HUES6 (cell line): ENCODE data around the gene ATL1.
A peak's percentile ranks its signal among the peaks of the same experiment; 100 is the strongest.

Source experiments
- H3K27ac ChIP-seq: 2 replicates; pipeline ENCODE4 v1.7.0; 2013; ENCODE audit warnings: low read depth, mild to moderate bottlenecking, low read length, inconsistent platforms
- H3K27me3 ChIP-seq: 2 replicates; pipeline ENCODE4 v1.6.1; 2013; ENCODE audit warnings: low read length; ENCODE audit not compliant: control insufficient read depth, insufficient read depth
- H3K36me3 ChIP-seq: 2 replicates; pipeline ENCODE4 v1.6.1; 2013; ENCODE audit warnings: low read length; ENCODE audit not compliant: control insufficient read depth, insufficient read depth
- H3K4me1 ChIP-seq: 2 replicates; pipeline ENCODE4 v1.6.1; 2013; ENCODE audit warnings: low read length; ENCODE audit not compliant: control insufficient read depth, insufficient read depth
- H3K4me3 ChIP-seq: 2 replicates; pipeline ENCODE4 v1.5.1; 2013; ENCODE audit warnings: low read depth, low read length
- H3K9ac ChIP-seq: one replicate; pipeline ENCODE4 v1.6.1; 2013; ENCODE audit warnings: mild to moderate bottlenecking, low read length
- H3K9me3 ChIP-seq: 2 replicates; pipeline ENCODE4 v1.6.1; 2013; ENCODE audit warnings: low read depth, low read length; ENCODE audit not compliant: control insufficient read depth, insufficient read depth

ATL1 gene

DNA sequence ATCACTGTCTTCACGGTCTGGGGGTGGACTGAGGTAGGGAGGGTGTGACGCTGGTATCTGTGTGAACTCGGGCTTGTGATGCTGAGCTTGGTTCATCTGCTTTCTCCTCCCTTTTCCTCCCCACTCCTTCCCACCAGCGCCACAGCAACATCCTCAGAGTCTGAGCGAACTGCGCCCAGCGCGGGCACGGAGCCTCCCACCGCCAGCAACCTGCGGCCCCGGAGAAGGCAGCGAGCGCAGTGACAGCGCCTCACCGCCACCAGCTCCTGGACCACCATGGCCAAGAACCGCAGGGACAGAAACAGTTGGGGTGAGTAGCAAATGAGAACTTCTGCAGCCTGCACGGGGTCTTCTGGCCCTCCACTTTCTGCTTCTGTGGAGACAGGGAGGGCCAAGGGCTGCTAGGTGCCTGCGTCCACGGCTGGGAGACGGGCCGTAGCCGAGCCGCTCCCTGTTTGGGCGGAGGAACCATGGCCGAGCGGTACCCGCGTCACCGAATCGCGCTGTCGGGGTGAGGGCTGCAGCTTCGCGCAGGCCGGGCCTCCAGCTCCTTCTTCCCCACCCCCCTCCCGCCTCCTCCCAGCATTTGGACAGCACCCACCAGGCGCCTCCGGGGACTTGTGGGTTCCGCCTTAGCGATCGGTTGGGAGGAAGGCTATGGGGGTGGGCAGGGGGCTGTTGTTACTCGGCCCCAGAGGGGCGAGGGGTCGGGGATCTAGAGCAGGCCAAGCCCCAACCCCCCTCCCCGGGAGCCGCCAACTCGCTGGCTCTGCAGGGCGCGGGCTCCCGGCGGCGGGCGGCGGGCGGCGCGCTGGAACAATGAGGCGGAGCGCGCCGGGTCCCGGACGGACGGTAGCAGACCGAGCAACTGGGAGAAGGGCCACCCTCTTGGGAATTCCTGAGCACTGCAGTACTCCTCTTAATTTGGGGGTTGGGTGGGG is at the start of gene ATL1:
Gene ATL1 (plus strand): TSS at position 156 of the 941 bp plus-strand sequence. CDS start 121 bp downstream, at position 277.
- Histone ChIP-seq H3K27me3 (peaks cover 60% of the 10 kb centered on the region), H3K36me3 (no peaks in the 10 kb centered on the region), H3K9me3 (no peaks in the 10 kb centered on the region), H3K27ac (no peak within 1 kb of the TSS), H3K9ac (peak within 1 kb of the TSS; percentile 65), H3K4me3 (peak within 1 kb of the TSS; percentile 98), H3K4me1 (peaks cover 5% of the 10 kb centered on the region)

DNA sequence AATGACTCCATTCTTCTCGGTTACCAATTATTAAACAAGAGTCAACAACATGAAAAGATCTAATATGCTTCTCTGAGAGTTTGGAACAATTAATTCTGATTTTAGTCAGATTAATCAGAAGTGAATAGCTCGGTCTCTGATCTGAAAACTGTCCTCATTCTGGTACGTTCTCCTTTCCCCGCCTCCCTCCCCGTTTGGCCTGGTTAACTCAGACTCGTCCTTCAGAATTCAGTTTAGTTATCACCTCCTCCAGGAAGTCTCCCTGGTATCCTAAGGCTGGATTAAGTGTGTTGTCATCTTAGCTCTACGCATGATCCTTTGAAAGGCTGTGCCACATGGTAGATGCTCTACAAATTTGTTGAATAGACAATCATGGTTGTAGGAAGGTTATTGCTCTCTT is 49.8 kb upstream of the ATL1 start:
- no peaks in the 10 kb centered on the region for H3K4me1 ChIP-seq
- H3K27ac ChIP-seq, result no peak overlapping the region
- no peaks in the 10 kb centered on the region for H3K9me3 ChIP-seq
- no peak overlapping the region for H3K9ac ChIP-seq
- H3K36me3 ChIP-seq, result no peaks in the 10 kb centered on the region
- no peak overlapping the region for H3K4me3 ChIP-seq
- no peaks in the 10 kb centered on the region for H3K27me3 ChIP-seq

DNA sequence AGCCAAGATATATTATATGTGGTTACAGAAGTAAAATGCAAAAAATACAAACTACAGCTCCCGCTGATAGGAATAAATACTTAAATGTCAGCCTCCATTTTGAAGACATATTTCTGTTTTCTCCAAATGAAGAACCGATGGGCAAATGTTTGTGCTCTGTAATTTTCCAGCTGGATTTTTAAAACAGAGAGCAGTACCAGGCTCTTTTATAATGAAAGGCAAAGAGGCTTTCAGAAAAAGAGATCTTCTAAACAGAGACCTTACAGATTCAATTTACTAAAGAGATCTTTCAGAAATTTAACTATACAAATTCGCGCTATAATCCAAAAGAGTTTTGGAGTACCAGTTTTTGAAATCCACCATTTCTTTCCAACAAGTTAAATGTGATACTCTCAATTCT is 47.5 kb upstream of the ATL1 start:
- Histone ChIP-seq H3K9ac (no peak overlapping the region), H3K36me3 (no peaks in the 10 kb centered on the region), H3K9me3 (no peaks in the 10 kb centered on the region), H3K27ac (no peak overlapping the region), H3K4me3 (no peak overlapping the region), H3K4me1 (no peaks in the 10 kb centered on the region), H3K27me3 (no peaks in the 10 kb centered on the region)

DNA sequence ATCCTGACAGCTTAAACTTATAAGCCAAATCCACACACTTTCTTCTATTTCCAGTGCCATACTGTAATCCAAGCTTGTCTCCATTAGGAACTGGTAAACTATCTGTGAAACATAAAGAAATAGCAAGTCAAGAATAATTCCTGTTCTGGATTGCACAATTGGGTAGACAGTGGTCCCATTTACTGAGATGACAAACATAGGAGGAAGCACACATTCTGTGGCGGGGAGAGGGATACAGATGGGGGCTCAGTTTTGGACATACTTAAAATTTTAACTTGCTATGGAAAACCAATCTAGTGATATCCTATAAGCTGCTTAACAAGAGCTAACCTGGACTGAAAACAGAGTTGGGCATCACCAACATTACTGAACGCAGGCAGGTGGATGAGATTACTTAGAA is 43.9 kb upstream of the ATL1 start:
- Histone ChIP-seq H3K36me3 (no peaks in the 10 kb centered on the region), H3K4me1 (no peaks in the 10 kb centered on the region)

DNA sequence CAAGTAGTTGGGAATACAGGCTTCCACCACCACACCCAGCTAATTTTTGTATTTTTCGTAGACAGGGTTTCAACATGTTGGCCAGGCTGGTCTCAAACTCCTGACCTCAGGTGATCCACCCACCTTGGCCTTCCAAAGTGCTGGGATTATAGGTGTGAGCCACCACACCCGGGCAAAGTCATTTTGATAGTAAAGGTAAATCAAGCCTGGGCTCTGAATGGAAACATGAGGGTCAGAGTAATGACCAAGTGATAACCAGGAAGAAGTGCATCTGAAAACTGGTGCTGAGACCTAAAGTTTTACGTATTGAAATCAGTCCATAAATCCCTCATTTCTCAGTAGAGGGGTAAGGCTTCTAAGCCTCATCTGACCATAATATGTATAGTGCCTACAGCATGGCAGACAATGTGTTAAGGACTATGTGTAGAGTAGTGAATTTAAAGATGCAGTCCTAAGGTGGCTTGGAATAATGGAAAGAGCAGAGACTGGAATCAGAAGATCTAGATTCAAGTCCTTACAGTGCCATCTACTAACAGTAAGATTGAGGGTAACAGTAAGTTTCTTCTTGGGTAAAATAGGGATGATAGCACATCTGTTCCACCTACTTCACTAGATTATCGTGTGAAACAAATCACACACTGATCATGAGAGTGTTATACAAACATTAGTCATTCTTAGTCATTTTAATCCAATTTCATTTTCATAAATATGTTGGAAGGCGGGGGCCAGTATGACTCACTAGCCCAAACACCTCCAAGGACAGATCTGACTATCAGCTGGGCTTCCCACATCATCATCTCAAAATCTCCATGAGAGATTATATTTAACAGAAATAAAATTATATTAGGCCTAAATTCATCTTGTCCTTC is 38.8 kb upstream of the ATL1 start:
- no peaks in the 10 kb centered on the region for H3K9me3 ChIP-seq
- no peak overlapping the region for H3K27ac ChIP-seq
- H3K36me3 ChIP-seq, result no peaks in the 10 kb centered on the region
- H3K4me1 ChIP-seq, result peaks cover 8% of the 10 kb centered on the region
- H3K4me3 ChIP-seq, result no peak overlapping the region
- H3K9ac ChIP-seq, result no peak overlapping the region
- H3K27me3 ChIP-seq, result no peaks in the 10 kb centered on the region

More for the DNA sequence above, 43.9 kb upstream of the ATL1 start:
- no peaks in the 10 kb centered on the region for H3K9me3 ChIP-seq
- no peaks in the 10 kb centered on the region for H3K27me3 ChIP-seq
- no peak overlapping the region for H3K4me3 ChIP-seq
- H3K9ac ChIP-seq, result no peak overlapping the region
- H3K27ac ChIP-seq, result no peak overlapping the region

DNA sequence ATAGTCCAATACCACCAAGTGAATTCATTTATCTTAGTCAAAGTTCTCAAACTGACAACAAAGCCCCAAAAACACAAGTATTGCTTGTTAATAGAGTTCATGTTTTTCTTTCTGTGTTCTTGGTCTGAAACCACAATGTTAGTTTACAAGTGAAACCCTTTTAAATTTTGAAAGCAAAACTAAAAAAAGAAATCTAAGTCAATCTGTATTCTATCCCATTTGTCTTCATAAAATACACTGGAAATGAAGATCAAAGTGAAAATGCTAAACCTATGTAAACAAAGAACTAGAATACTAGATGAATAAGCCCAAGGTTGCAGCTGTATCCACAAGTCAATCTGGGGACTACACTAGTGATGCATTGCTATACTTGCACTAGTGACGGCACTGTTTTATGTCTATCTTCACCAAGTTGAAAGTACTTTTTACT is 38.0 kb upstream of the ATL1 start:
- Histone ChIP-seq H3K9ac (no peak overlapping the region), H3K4me3 (no peak overlapping the region), H3K27me3 (no peaks in the 10 kb centered on the region), H3K9me3 (no peaks in the 10 kb centered on the region), H3K27ac (no peak overlapping the region), H3K4me1 (peaks cover 8% of the 10 kb centered on the region), H3K36me3 (no peaks in the 10 kb centered on the region)

DNA sequence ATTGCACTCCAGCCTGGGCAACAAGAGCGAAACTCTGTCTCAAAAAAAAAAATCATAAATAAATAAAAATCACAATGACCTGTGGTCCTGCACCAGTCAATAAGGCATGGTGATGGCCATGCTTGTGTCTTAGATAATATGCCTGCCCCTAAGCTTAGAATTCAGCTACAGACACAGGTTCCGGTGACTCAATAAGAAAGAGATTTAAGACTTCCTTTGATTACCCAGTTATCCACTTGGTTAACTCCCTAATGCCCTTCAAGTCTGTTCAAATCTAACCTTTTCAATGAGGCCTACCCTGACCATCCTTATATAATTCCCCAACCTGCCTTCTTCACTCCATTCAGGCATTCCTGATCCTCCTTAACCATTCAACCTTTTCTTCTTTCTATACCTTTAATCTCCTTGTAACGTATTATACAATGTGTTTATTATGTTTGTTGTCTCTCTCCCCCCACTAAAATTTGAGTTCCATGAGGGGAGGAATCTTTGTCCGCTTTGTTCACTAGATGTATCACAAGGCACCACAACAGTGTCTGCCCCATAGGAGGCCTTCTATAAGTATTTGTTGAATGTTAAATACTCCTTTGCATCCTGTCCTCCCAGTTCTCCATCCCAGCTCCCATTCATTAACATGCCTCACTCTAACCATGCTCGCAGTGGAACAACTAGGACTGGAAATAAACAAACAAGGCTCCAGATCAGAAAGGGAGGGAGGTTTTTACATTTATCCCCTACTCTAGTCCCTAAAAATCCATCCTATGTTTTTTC is 36.5 kb upstream of the ATL1 start:
- no peaks in the 10 kb centered on the region for H3K27me3 ChIP-seq
- H3K4me3 ChIP-seq, result no peak overlapping the region
- H3K9ac ChIP-seq, result no peak overlapping the region
- no peak overlapping the region for H3K27ac ChIP-seq
- no peaks in the 10 kb centered on the region for H3K36me3 ChIP-seq
- H3K9me3 ChIP-seq, result no peaks in the 10 kb centered on the region
- peaks cover 8% of the 10 kb centered on the region for H3K4me1 ChIP-seq

DNA sequence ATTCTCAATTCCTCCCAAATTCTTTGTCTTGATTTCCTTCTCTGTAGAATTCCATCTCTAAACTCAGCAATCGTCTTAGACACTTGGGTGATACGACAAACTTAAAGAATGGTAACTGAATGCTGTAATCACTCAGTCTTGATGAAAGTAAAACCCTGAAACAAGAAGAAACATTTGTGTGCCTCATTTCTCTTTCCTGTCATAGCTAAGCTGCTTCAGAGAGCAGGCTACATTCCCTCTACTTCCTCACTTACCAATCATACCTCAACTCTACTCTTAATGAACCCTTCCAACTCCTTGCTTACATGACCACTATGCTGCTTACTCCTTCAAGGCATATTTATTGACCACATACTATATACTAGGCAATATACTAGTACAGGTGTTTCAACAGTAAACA is 35.9 kb upstream of the ATL1 start:
- no peak overlapping the region for H3K4me3 ChIP-seq
- H3K36me3 ChIP-seq, result no peaks in the 10 kb centered on the region
- H3K9me3 ChIP-seq, result no peaks in the 10 kb centered on the region
- H3K4me1 ChIP-seq, result peaks cover 8% of the 10 kb centered on the region
- no peak overlapping the region for H3K9ac ChIP-seq
- H3K27me3 ChIP-seq, result no peaks in the 10 kb centered on the region
- no peak overlapping the region for H3K27ac ChIP-seq

DNA sequence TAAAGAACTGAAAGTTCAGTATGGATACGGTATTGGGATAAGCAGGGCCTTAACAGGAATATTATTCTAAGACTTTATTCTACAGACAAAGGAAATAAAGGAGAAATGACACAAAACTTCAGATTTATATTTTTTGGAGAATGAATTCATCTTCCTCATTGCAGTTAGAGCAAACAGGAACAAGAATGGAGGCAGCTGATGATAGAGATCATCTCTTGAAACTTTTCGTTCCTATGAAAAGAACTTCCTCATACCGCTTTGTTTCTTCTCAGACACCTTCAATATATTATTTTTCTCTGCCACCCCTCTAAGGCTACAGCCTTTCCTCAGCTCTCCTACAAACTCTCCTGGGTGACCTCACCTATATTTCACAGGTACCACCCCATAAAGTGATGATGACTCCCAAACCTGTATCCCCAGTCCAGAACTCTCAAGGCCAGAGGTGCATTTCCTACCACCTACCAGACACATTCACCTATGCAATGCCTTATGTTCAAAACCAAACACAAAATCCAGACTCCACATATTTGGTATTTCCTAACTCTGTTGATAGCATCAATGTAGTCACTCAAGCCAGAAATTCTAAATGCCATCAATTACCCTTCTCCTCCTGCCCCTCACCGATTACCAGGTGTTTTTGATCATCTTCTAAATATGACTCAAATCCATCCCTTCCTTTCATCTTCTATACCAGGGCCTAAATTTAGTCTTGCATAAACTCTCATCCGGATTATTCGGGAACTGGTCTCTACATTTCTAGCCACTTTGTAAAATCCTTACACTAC is 35.0 kb upstream of the ATL1 start:
- Histone ChIP-seq H3K27ac (no peak overlapping the region), H3K4me3 (no peak overlapping the region)

DNA sequence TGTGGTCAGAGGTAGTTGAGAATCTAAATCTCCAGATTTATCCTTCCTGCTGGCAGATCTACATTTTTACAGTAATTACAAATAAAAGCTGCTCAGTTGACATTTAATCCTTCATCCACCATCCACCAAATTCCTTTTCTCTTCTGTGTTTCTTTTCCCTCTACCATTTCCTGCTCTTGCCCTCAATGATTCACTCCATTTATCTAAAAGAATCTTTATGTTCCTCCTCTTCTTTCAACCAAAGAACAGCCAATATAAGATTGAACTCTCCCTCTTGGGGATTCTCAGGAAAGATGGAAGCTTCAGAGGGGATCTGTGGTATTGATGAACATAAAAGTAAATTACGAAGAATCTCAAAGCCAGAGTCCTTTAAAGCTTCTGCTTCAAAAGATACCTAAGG is 31.9 kb upstream of the ATL1 start:
- Histone ChIP-seq H3K4me1 (peaks cover 20% of the 10 kb centered on the region), H3K4me3 (no peak overlapping the region)

More for the DNA sequence above, 35.0 kb upstream of the ATL1 start:
- H3K9me3 ChIP-seq, result no peaks in the 10 kb centered on the region
- H3K36me3 ChIP-seq, result no peaks in the 10 kb centered on the region
- H3K4me1 ChIP-seq, result peaks cover 12% of the 10 kb centered on the region
- no peaks in the 10 kb centered on the region for H3K27me3 ChIP-seq
- H3K9ac ChIP-seq, result no peak overlapping the region

More for the DNA sequence above, 31.9 kb upstream of the ATL1 start:
- Histone ChIP-seq H3K9me3 (no peaks in the 10 kb centered on the region), H3K27me3 (no peaks in the 10 kb centered on the region), H3K9ac (no peak overlapping the region), H3K36me3 (no peaks in the 10 kb centered on the region), H3K27ac (no peak overlapping the region)
